ENCODE results near the gene LIN7B.

The LIN7B gene

GRCh38 chr19:49113762-49114629, at the start of gene LIN7B:
LIN7B (plus strand) TSS chr19:49114370; CDS start chr19:49114405, 35 bp downstream.
- DNase-seq = peak in 46 of 51 donors; percentile 13 to 83 (median 48)

- no peak for DNase-seq
Measured at GRCh38 chr19:49064768-49065611, 49.2 kb upstream of the LIN7B start, which contains the start of gene NTF4. NTF4 (minus strand) TSS chr19:49064818; CDS start chr19:49061997, 2,821 bp downstream.

- DNase-seq = no peak
Measured at GRCh38 chr19:49065905-49066512, 48.2 kb upstream of the LIN7B start.

GRCh38 chr19:49067554-49067953, 46.6 kb upstream of the LIN7B start:
- no peak for DNase-seq

- DNase-seq = no peak
Measured at GRCh38 chr19:49069026-49069425, 45.1 kb upstream of the LIN7B start.

- DNase-seq = no peak
Measured at GRCh38 chr19:49070416-49070815, 43.8 kb upstream of the LIN7B start.

GRCh38 chr19:49071860-49072547, 42.2 kb upstream of the LIN7B start:
- DNase-seq = no peak

GRCh38 chr19:49073514-49074378, 40.4 kb upstream of the LIN7B start:
- DNase-seq = no peak

GRCh38 chr19:49074869-49075268, 39.3 kb upstream of the LIN7B start:
- peak in 35 of 51 donors; percentile 1 to 74 (median 29) for DNase-seq

- no peak for DNase-seq
Measured at GRCh38 chr19:49080392-49080791, 33.8 kb upstream of the LIN7B start.

GRCh38 chr19:49081273-49081672, 32.9 kb upstream of the LIN7B start:
- DNase-seq = no peak

GRCh38 chr19:49084206-49085019, 29.8 kb upstream of the LIN7B start:
- peak in 1 of 51 donors; percentile 17 for DNase-seq

GRCh38 chr19:49085020-49085867, 28.9 kb upstream of the LIN7B start, which contains the start of gene SNRNP70:
SNRNP70 (plus strand) TSS chr19:49085451; CDS start chr19:49086415, 964 bp downstream.
- DNase-seq = peak; percentile 86 to 100 (median 97)

- DNase-seq = no peak
Measured at GRCh38 chr19:49085868-49086232, 28.3 kb upstream of the LIN7B start.

GRCh38 chr19:49086296-49086695, 27.9 kb upstream of the LIN7B start:
- DNase-seq = no peak

- no peak for DNase-seq
Measured at GRCh38 chr19:49091391-49092038, 22.7 kb upstream of the LIN7B start.

GRCh38 chr19:49092686-49093085, 21.5 kb upstream of the LIN7B start:
- no peak for DNase-seq
